HAP-1 (cell line): ENCODE results near the gene CCDC81.
A peak's percentile ranks its signal among the peaks of the same experiment; 100 is the strongest.

Source experiments
- DNase-seq, 2 experiments: peaks; one replicate each; pipeline ENCODE4 v3.0.0-alpha.2; 2016 to 2020; ENCODE audit warnings: low spot score in 2 of 2
- H3K27me3 ChIP-seq: fragments of 250-450 bp; sonication (Bioruptor Pico); 2 replicates; pipeline ENCODE4 v1.5.1; 2020; ENCODE audit warnings: low read depth, mild to moderate bottlenecking, moderate library complexity
- H3K36me3 ChIP-seq: fragments of 250-450 bp; sonication (Bioruptor Pico); replicated peaks from 2 replicates; pipeline ENCODE4 v1.5.1; 2020; ENCODE audit warnings: mild to moderate bottlenecking
- H3K4me1 ChIP-seq: fragments of 250-450 bp; sonication (Bioruptor Pico); 2 replicates; pipeline ENCODE4 v1.5.1; 2020; ENCODE audit warnings: mild to moderate bottlenecking
- H3K4me3 ChIP-seq: fragments of 250-450 bp; sonication (Bioruptor Pico); 2 replicates; pipeline ENCODE4 v1.5.1; 2020; ENCODE audit warnings: mild to moderate bottlenecking, moderate library complexity
- H3K9me3 ChIP-seq: fragments of 250-450 bp; sonication (Bioruptor Pico); 2 replicates; pipeline ENCODE4 v1.5.1; 2020; ENCODE audit warnings: mild to moderate bottlenecking, moderate library complexity
- in situ Hi-C: fragments of 300-500 bp; cut with MboI; formaldehyde crosslinking; loops from 3 replicates; pipeline ENCODE4 v1.14.3; 2020; ENCODE audit warnings: low sequenced_read_pairs, inconsistent platforms, mixed read lengths

Gene CCDC81

GRCh38 chr11:86372041-86372440, 2.6 kb upstream of the CCDC81 start:
- in situ Hi-C loops: no loop called here
- DNase-seq: no peak
- H3K9me3 ChIP-seq: no peaks in the 10 kb centered on the region

GRCh38 chr11:86372586-86372985, 2.1 kb upstream of the CCDC81 start:
- Histone ChIP-seq H3K4me3 (no peak overlapping the region), H3K27me3 (no peaks in the 10 kb centered on the region), H3K36me3 (no peaks in the 10 kb centered on the region), H3K9me3 (no peaks in the 10 kb centered on the region), H3K4me1 (peaks cover 13% of the 10 kb centered on the region)
- DNase-seq: no peak
- in situ Hi-C loops: no loop called here

More at GRCh38 chr11:86372041-86372440, 2.6 kb upstream of the CCDC81 start:
- Histone ChIP-seq H3K36me3 (no peaks in the 10 kb centered on the region), H3K4me1 (peaks cover 9% of the 10 kb centered on the region), H3K27me3 (no peaks in the 10 kb centered on the region), H3K4me3 (no peak overlapping the region)

- Histone ChIP-seq H3K4me3 (no peak overlapping the region), H3K9me3 (no peaks in the 10 kb centered on the region), H3K36me3 (no peaks in the 10 kb centered on the region), H3K4me1 (peaks cover 19% of the 10 kb centered on the region), H3K27me3 (no peaks in the 10 kb centered on the region)
- no peak for DNase-seq
- in situ Hi-C loops: no loop called here
Observed at GRCh38 chr11:86374069-86374468, 618 bp upstream of the CCDC81 start.

GRCh38 chr11:86377972-86378371, 3.3 kb downstream of the CCDC81 start:
- Histone ChIP-seq H3K27me3 (no peaks in the 10 kb centered on the region), H3K36me3 (no peaks in the 10 kb centered on the region), H3K4me1 (peaks cover 17% of the 10 kb centered on the region), H3K9me3 (no peaks in the 10 kb centered on the region), H3K4me3 (no peak overlapping the region)
- peak in 1 of 2 experiments; percentile 88 for DNase-seq
- in situ Hi-C loops: no loop called here

GRCh38 chr11:86380295-86381059, 5.8 kb downstream of the CCDC81 start:
- in situ Hi-C loops: no loop called here
- H3K27me3 ChIP-seq: no peaks in the 10 kb centered on the region
- H3K4me3 ChIP-seq: no peak overlapping the region
- H3K4me1 ChIP-seq: peaks cover 13% of the 10 kb centered on the region
- no peaks in the 10 kb centered on the region for H3K36me3 ChIP-seq
- no peak for DNase-seq
- no peaks in the 10 kb centered on the region for H3K9me3 ChIP-seq

- Histone ChIP-seq H3K36me3 (no peaks in the 10 kb centered on the region), H3K4me1 (peaks cover 4% of the 10 kb centered on the region), H3K9me3 (no peaks in the 10 kb centered on the region), H3K27me3 (no peaks in the 10 kb centered on the region), H3K4me3 (no peak overlapping the region)
- DNase-seq: no peak
- in situ Hi-C loops: no loop called here
Observed at GRCh38 chr11:86383041-86383955, 8.6 kb downstream of the CCDC81 start.

GRCh38 chr11:86386283-86386682, 11.6 kb downstream of the CCDC81 start:
- in situ Hi-C loops: no loop called here

GRCh38 chr11:86386746-86387145, 12.1 kb downstream of the CCDC81 start:
- no peaks in the 10 kb centered on the region for H3K27me3 ChIP-seq
- in situ Hi-C loops: no loop called here
- no peak for DNase-seq
- no peak overlapping the region for H3K4me3 ChIP-seq
- no peaks in the 10 kb centered on the region for H3K36me3 ChIP-seq
- no peaks in the 10 kb centered on the region for H3K4me1 ChIP-seq
- H3K9me3 ChIP-seq: no peaks in the 10 kb centered on the region

More at GRCh38 chr11:86386283-86386682, 11.6 kb downstream of the CCDC81 start:
- Histone ChIP-seq H3K4me1 (no peaks in the 10 kb centered on the region), H3K27me3 (no peaks in the 10 kb centered on the region), H3K36me3 (no peaks in the 10 kb centered on the region), H3K4me3 (no peak overlapping the region), H3K9me3 (no peaks in the 10 kb centered on the region)
- DNase-seq: no peak

- Histone ChIP-seq H3K9me3 (no peaks in the 10 kb centered on the region), H3K4me3 (no peak overlapping the region), H3K36me3 (no peaks in the 10 kb centered on the region), H3K4me1 (no peaks in the 10 kb centered on the region), H3K27me3 (no peaks in the 10 kb centered on the region)
- no peak for DNase-seq
- in situ Hi-C loops: no loop called here
Observed at GRCh38 chr11:86388198-86388597, 13.5 kb downstream of the CCDC81 start.

GRCh38 chr11:86390487-86390886, 15.8 kb downstream of the CCDC81 start:
- no peaks in the 10 kb centered on the region for H3K36me3 ChIP-seq
- no peak for DNase-seq
- in situ Hi-C loops: no loop called here
- H3K4me3 ChIP-seq: no peak overlapping the region
- peaks cover 13% of the 10 kb centered on the region for H3K4me1 ChIP-seq
- H3K27me3 ChIP-seq: no peaks in the 10 kb centered on the region
- H3K9me3 ChIP-seq: no peaks in the 10 kb centered on the region

- no peak overlapping the region for H3K4me3 ChIP-seq
- DNase-seq: peak; percentile 69 to 86
- in situ Hi-C loops: no loop called here
- H3K9me3 ChIP-seq: no peaks in the 10 kb centered on the region
- H3K27me3 ChIP-seq: no peaks in the 10 kb centered on the region
- peaks cover 20% of the 10 kb centered on the region for H3K4me1 ChIP-seq
- H3K36me3 ChIP-seq: no peaks in the 10 kb centered on the region
Observed at GRCh38 chr11:86395061-86395551, 20.4 kb downstream of the CCDC81 start.

GRCh38 chr11:86396396-86396795, 21.7 kb downstream of the CCDC81 start:
- Histone ChIP-seq H3K27me3 (no peaks in the 10 kb centered on the region), H3K4me1 (peaks cover 20% of the 10 kb centered on the region), H3K4me3 (no peak overlapping the region), H3K36me3 (no peaks in the 10 kb centered on the region), H3K9me3 (no peaks in the 10 kb centered on the region)
- in situ Hi-C loops: no loop called here
- DNase-seq: no peak

GRCh38 chr11:86397351-86397750, 22.7 kb downstream of the CCDC81 start:
- no peak for DNase-seq
- H3K9me3 ChIP-seq: no peaks in the 10 kb centered on the region
- H3K4me3 ChIP-seq: no peak overlapping the region
- H3K27me3 ChIP-seq: no peaks in the 10 kb centered on the region
- no peaks in the 10 kb centered on the region for H3K36me3 ChIP-seq
- in situ Hi-C loops: no loop called here
- H3K4me1 ChIP-seq: peaks cover 20% of the 10 kb centered on the region

GRCh38 chr11:86398106-86398505, 23.4 kb downstream of the CCDC81 start:
- no peaks in the 10 kb centered on the region for H3K36me3 ChIP-seq
- no peak for DNase-seq
- peaks cover 20% of the 10 kb centered on the region for H3K4me1 ChIP-seq
- no peaks in the 10 kb centered on the region for H3K9me3 ChIP-seq
- H3K4me3 ChIP-seq: no peak overlapping the region
- in situ Hi-C loops: no loop called here
- H3K27me3 ChIP-seq: no peaks in the 10 kb centered on the region
